Mesothelial cell of epicardium (in vitro differentiated cells): ENCODE measurements around the gene IL1RL2. TPM values are rescaled to one million over a fixed set of nuclear protein-coding genes. Genes with fewer than 3 reads are reported as not detected.

Source experiments
- DNase-seq, 2 experiments: peaks; one replicate each; pipeline ENCODE4 v3.0.0; 2021; ENCODE audit warnings: low spot score in 2 of 2; ENCODE audit not compliant: unreplicated experiment in 2 of 2
- H3K27ac Mint-ChIP-seq: 2 replicates; pipeline ENCODE4 v1.8.0; 2021; ENCODE audit warnings: mixed read lengths
- H3K27me3 Mint-ChIP-seq: 2 replicates; pipeline ENCODE4 v1.8.0; 2021; ENCODE audit warnings: low read depth, mixed read lengths
- H3K36me3 Mint-ChIP-seq: 2 replicates; pipeline ENCODE4 v1.8.0; 2021; ENCODE audit warnings: mixed read lengths
- H3K4me1 Mint-ChIP-seq: 2 replicates; pipeline ENCODE4 v1.8.0; 2021; ENCODE audit warnings: mixed read lengths
- H3K4me3 Mint-ChIP-seq: 2 replicates; pipeline ENCODE4 v1.8.0; 2021; ENCODE audit warnings: mild to moderate bottlenecking, moderate library complexity, mixed read lengths
- H3K9me3 Mint-ChIP-seq: 2 replicates; pipeline ENCODE4 v1.8.0; 2021; ENCODE audit warnings: mixed read lengths
- total RNA-seq: library from RNA; stranded (reverse); gene quantifications from 3 replicates; pipeline ENCODE4 v1.2.1, GENCODE V29; 2021
- TF ChIP-seq, protein P1 (sequence below): fragments of 200-600 bp; sonication (generic); IDR thresholded peaks from one replicate; pipeline ENCODE4 v1.5.0; 2021; ENCODE audit warnings: antibody characterized with exemption; ENCODE audit not compliant: unreplicated experiment

IL1RL2 gene
- total RNA-seq, 1 donor from 2014 or later = not detected

DNA sequence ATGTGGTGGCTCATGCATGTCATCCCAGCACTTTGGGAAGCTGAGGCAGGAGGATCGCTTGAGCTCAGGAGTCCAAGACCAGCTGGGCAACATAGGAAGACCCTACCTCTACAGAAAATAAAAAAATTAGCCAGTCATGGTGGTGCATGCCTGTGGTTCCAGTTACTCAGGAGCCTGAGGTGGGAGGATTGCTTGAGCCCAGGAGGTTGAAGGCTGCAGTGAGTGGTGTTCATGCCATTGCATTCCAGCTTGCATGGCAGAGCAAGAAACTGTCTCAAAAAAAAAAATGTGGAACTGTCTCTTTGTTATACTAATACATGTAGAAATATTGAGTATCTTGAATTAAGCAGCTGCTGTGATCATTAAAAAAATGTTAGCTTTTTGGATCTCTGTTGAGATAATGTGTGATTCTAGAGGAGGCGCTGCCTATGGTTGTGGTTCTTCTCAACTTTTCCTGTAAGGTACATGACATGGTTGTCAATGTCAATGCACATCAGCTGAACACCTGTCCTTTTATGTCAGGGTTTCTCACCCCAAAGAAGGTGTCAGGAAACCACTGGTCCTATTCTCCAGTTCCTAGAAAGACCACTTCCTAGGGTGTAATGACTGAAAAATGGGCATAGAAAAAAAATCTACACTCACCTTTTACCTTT is 89.9 kb downstream of the IL1RL2 start:
- H3K4me3 Mint-ChIP-seq = no peak overlapping the region
- DNase-seq = no peak
- H3K27me3 Mint-ChIP-seq = peaks cover 18% of the 10 kb centered on the region
- no peaks in the 10 kb centered on the region for H3K36me3 Mint-ChIP-seq
- no peaks in the 10 kb centered on the region for H3K4me1 Mint-ChIP-seq
- H3K27ac Mint-ChIP-seq = no peak overlapping the region
- TF ChIP-seq, protein P1, sequence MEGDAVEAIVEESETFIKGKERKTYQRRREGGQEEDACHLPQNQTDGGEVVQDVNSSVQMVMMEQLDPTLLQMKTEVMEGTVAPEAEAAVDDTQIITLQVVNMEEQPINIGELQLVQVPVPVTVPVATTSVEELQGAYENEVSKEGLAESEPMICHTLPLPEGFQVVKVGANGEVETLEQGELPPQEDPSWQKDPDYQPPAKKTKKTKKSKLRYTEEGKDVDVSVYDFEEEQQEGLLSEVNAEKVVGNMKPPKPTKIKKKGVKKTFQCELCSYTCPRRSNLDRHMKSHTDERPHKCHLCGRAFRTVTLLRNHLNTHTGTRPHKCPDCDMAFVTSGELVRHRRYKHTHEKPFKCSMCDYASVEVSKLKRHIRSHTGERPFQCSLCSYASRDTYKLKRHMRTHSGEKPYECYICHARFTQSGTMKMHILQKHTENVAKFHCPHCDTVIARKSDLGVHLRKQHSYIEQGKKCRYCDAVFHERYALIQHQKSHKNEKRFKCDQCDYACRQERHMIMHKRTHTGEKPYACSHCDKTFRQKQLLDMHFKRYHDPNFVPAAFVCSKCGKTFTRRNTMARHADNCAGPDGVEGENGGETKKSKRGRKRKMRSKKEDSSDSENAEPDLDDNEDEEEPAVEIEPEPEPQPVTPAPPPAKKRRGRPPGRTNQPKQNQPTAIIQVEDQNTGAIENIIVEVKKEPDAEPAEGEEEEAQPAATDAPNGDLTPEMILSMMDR = no peak
- H3K9me3 Mint-ChIP-seq = peaks cover 5% of the 10 kb centered on the region

DNA sequence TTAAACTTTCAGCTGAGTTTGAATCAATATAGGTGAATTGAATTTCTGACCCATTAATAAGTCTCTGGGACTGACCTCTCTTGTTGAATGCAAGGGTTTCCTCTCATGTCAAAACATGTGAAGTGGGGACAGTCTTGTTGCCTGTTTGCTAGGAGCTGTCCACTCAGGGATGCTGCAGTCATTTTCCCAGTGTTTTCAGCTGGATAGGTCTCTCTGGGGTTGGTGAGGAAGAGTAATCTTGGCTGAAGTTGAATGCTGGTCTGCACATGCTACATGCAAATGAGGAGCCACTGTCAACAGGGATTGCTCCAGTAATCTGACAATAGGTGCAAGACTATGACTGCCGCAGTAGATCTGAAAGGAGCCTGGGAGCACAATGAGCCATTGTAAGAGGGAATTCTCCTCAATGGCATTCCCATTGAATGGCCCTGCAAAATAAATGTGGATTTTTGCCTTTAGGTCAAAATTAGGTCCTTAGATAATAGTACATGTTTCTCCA is 90.4 kb downstream of the IL1RL2 start:
- no peak overlapping the region for H3K27ac Mint-ChIP-seq
- H3K27me3 Mint-ChIP-seq = peaks cover 13% of the 10 kb centered on the region
- H3K36me3 Mint-ChIP-seq = no peaks in the 10 kb centered on the region
- H3K9me3 Mint-ChIP-seq = peaks cover 5% of the 10 kb centered on the region
- H3K4me1 Mint-ChIP-seq = no peaks in the 10 kb centered on the region
- DNase-seq = no peak
- TF ChIP-seq, protein P1 = no peak
- no peak overlapping the region for H3K4me3 Mint-ChIP-seq

DNA sequence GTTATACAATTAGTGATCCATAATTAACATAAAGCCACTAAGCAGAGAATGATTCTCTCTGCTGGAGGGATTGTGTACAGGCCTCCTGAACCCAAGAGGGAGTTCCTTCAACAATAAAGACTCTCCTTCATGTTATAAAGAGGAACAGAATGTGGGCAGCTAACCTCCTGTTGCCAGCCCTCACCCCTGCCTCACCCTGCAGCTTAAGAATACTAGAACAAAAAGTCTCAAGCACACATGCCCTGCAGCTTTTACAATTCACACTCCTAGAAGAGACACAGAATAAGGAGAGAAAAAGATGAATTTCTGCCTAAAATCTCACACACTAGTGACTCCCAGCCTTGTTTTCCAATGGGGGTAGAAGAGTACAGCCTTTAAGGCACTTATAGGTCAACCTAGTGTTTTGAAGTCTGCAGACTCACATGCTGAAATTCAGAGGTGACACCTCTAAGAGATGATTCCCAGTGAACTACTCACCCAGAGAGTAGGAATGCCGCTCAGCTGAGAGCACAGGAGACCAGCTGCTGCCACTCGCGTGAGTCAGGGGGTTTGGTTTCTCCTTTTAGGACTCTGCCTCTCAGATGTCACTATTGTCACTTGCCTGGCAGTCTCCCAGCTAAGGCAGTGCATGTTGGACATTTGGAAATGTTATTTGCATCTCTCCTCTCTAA is 92.0 kb downstream of the IL1RL2 start:
- H3K9me3 Mint-ChIP-seq = peaks cover 5% of the 10 kb centered on the region
- no peak overlapping the region for H3K27ac Mint-ChIP-seq
- H3K4me1 Mint-ChIP-seq = no peaks in the 10 kb centered on the region
- TF ChIP-seq, protein P1 = no peak
- H3K27me3 Mint-ChIP-seq = peaks cover 9% of the 10 kb centered on the region
- H3K4me3 Mint-ChIP-seq = no peak overlapping the region
- DNase-seq = no peak
- no peaks in the 10 kb centered on the region for H3K36me3 Mint-ChIP-seq

DNA sequence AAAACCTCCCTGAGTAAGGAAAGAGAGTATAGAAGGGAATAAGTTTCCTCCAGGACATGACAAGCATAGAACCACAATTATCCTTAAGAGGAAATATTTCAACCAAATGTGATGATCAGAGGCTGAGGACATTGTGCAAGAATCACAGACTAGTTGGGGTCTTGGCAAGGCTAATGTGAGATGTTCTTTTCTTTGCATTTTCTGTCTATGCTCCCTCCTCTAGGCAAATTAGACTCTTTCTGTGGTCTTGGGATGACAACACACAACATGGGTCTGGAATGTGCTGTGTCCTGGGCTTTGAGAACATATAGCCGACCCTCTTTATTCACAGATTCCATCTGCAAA is 92.5 kb downstream of the IL1RL2 start:
- H3K27me3 Mint-ChIP-seq = peaks cover 9% of the 10 kb centered on the region
- no peak overlapping the region for H3K27ac Mint-ChIP-seq
- TF ChIP-seq, protein P1 = no peak
- no peaks in the 10 kb centered on the region for H3K36me3 Mint-ChIP-seq
- H3K4me1 Mint-ChIP-seq = no peaks in the 10 kb centered on the region
- no peak overlapping the region for H3K4me3 Mint-ChIP-seq
- H3K9me3 Mint-ChIP-seq = peaks cover 5% of the 10 kb centered on the region
- no peak for DNase-seq

DNA sequence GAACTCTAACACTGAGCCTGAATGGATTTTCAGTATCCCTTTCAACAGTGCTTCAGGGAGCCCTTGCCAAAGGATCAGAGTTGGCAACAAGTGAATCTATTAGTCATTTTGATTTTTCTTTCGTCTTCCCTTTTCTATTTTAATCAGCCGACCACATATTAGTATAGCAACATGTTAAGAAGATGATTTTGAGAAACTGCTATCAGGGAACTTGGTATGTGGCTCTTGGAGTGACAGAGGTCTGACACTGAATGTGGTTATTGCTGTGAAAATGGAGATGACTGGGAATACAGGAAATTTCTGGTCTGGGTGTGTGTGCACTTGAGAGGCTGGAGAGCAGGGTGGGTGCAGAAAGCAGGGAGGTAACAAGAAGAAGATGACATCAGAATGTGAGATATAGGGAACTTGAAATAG is 95.9 kb downstream of the IL1RL2 start:
- peaks cover 5% of the 10 kb centered on the region for H3K27me3 Mint-ChIP-seq

More for the DNA sequence above, 95.9 kb downstream of the IL1RL2 start:
- Mint-ChIP-seq H3K9me3 (no peaks in the 10 kb centered on the region), H3K4me3 (no peak overlapping the region), H3K4me1 (peaks cover 6% of the 10 kb centered on the region), H3K27ac (no peak overlapping the region), H3K36me3 (no peaks in the 10 kb centered on the region)
- DNase-seq = no peak
- TF ChIP-seq, protein P1 = no peak
